ENCODE results near the gene ACCSL. TPM values are rescaled to one million over a fixed set of nuclear protein-coding genes. Genes with fewer than 3 reads are reported as not detected.

ACCSL gene
- total RNA-seq, 2 donors from 2014 or later = not detected

GRCh38 chr11:44101098-44101497 is 53.3 kb downstream of the ACCSL start:
- H3K4me1 ChIP-seq = peaks cover 11% of the 10 kb centered on the region
- intact Hi-C loops (cut with DNase I) = no loop called here
- no peaks in the 10 kb centered on the region for H3K36me3 ChIP-seq (replicated peaks in 1 of 2; ENCODE audit: insufficient read depth in 1 of 2, low read depth in 2 of 2)
- no peak for TF ChIP-seq CTCF (IDR thresholded peaks at IDR 0.05)
- TF ChIP-seq POLR2A (IDR thresholded peaks at IDR 0.05) = no peak
- no peak overlapping the region for H3K4me3 ChIP-seq
- H3K9me3 ChIP-seq = no peaks in the 10 kb centered on the region
- no peak for DNase-seq
- H3K27me3 ChIP-seq = no peaks in the 10 kb centered on the region
- no peak overlapping the region for H3K27ac ChIP-seq
- ATAC-seq = no peak
- 83 to 92% methylated on average over 1 to 2 of the region's 2 CpGs for WGBS, 2 donors

- no peak for TF ChIP-seq POLR2A (IDR thresholded peaks at IDR 0.05)
- no peak for TF ChIP-seq CTCF (IDR thresholded peaks at IDR 0.05)
- Histone ChIP-seq H3K4me3 (no peak overlapping the region), H3K27me3 (no peaks in the 10 kb centered on the region), H3K27ac (no peak overlapping the region), H3K9me3 (no peaks in the 10 kb centered on the region), H3K36me3 (replicated peaks in 1 of 2; ENCODE audit: insufficient read depth in 1 of 2, low read depth in 2 of 2) (peaks cover 0 to 13% of the 10 kb centered on the region in 2 donors), H3K4me1 (no peaks in the 10 kb centered on the region)
- 81 to 94% methylated on average over 5 of the region's 5 CpGs for WGBS, 2 donors
- intact Hi-C loops (cut with DNase I) = no loop called here
- DNase-seq (no peak), ATAC-seq (no peak)
These were observed 56.9 kb downstream of the ACCSL start for GRCh38 chr11:44104481-44105294.

GRCh38 chr11:44108260-44108659 is 60.5 kb downstream of the ACCSL start:
- Histone ChIP-seq H3K27ac (no peak overlapping the region), H3K27me3 (no peaks in the 10 kb centered on the region), H3K9me3 (no peaks in the 10 kb centered on the region), H3K36me3 (replicated peaks in 1 of 2; ENCODE audit: insufficient read depth in 1 of 2, low read depth in 2 of 2) (peaks cover 0 to 13% of the 10 kb centered on the region in 2 donors), H3K4me1 (peaks cover 5% of the 10 kb centered on the region), H3K4me3 (no peak overlapping the region)
- no peak for TF ChIP-seq POLR2A (IDR thresholded peaks at IDR 0.05)
- no peak for TF ChIP-seq CTCF (IDR thresholded peaks at IDR 0.05)
- 81 to 88% methylated on average over 6 of the region's 6 CpGs for WGBS, 2 donors
- intact Hi-C loops (cut with DNase I) = no loop called here
- ATAC-seq (no peak), DNase-seq (no peak)

Other genes starting within 250 kb of the ACCSL start
- gene ALKBH3, start 167.2 kb upstream of the ACCSL start, total RNA-seq = 10 to 100 TPM; 29.3 to 30.0 TPM
- 100 to 1,000 TPM in 1 of 2 donors, 10 to 100 TPM in 1; 64.9 to 184 TPM for gene C11orf96, start 105.3 kb upstream of the ACCSL start, total RNA-seq
- 10 to 100 TPM; 14.3 to 64.9 TPM for gene ACCS, start 18.3 kb downstream of the ACCSL start, total RNA-seq
- 10 to 100 TPM; 21.4 to 34.2 TPM for gene EXT2, start 47.7 kb downstream of the ACCSL start, total RNA-seq

All from body of pancreas (tissue), 4 donors.